Measurements from ENCODE around the gene SLC12A5. TPM values are rescaled to one million over a fixed set of nuclear protein-coding genes. Genes with fewer than 3 reads are reported as not detected.

The SLC12A5 gene
- total RNA-seq, 1 experiment from 2014 or later = 8.7 TPM

DNA sequence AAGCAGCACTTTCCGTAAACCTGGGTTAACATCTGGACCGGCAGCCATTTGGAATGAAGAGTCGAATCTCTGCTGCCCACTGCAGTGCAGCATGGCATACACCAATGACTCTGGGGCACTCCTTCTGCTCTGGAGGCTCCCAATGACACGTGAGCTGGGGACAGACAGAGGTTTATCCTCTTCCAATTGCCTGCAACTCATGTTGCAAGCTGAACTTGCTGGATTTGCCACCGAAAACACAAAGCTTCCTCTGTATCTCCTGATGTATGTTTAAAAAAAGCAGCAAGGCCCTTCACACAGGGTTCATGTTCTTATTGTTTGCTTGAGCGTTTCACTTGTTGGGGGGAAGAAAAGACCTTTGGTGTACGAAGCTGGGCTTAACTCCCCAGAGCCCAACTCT, 49.9 kb downstream of the SLC12A5 start:
- no peaks in the 10 kb centered on the region for H3K9me3 ChIP-seq (ENCODE audit: insufficient read depth, low read depth)
- peaks cover 47% of the 10 kb centered on the region for H3K79me2 ChIP-seq (ENCODE audit: low read depth)
- intact Hi-C loops (cut with micrococcal nuclease; ENCODE audit: unreplicated experiment) = no loop called here
- no peaks in the 10 kb centered on the region for H3F3A ChIP-seq (ENCODE audit: insufficient read depth, low read depth)
- H3K27me3 ChIP-seq (ENCODE audit: insufficient read depth, low read depth) = no peaks in the 10 kb centered on the region
- no peak overlapping the region for H3K4me3 ChIP-seq
- no peak overlapping the region for H3K4me2 ChIP-seq
- H3K36me3 ChIP-seq (ENCODE audit: low read depth) = peaks cover 9% of the 10 kb centered on the region; the same call in 1 of the 2 replicates
- no peak overlapping the region for H2AFZ ChIP-seq
- no TSS peak for BruUV-seq (replicated peaks)
- H3K27ac ChIP-seq = no peak overlapping the region
- peaks cover 75% of the 10 kb centered on the region for H4K20me1 ChIP-seq (ENCODE audit: insufficient read depth)
- DNase-seq = peak in 1 of 2 experiments; percentile 27
- ChIA-PET CTCF (no interaction called here), POLR2A (ENCODE audit: unreplicated experiment) (no interaction called here)
- no peaks in the 10 kb centered on the region for H3K4me1 ChIP-seq (replicated peaks; ENCODE audit: insufficient read depth)
- TF ChIP-seq, protein P1, sequence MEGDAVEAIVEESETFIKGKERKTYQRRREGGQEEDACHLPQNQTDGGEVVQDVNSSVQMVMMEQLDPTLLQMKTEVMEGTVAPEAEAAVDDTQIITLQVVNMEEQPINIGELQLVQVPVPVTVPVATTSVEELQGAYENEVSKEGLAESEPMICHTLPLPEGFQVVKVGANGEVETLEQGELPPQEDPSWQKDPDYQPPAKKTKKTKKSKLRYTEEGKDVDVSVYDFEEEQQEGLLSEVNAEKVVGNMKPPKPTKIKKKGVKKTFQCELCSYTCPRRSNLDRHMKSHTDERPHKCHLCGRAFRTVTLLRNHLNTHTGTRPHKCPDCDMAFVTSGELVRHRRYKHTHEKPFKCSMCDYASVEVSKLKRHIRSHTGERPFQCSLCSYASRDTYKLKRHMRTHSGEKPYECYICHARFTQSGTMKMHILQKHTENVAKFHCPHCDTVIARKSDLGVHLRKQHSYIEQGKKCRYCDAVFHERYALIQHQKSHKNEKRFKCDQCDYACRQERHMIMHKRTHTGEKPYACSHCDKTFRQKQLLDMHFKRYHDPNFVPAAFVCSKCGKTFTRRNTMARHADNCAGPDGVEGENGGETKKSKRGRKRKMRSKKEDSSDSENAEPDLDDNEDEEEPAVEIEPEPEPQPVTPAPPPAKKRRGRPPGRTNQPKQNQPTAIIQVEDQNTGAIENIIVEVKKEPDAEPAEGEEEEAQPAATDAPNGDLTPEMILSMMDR (conservative IDR thresholded peaks at IDR 0.05) = no peak
- TF ChIP-seq EZH2 (IDR thresholded peaks at IDR 0.05; ENCODE audit: low read depth) = no peak
- H3K9me2 ChIP-seq (ENCODE audit: insufficient read depth) = no peaks in the 10 kb centered on the region

DNA sequence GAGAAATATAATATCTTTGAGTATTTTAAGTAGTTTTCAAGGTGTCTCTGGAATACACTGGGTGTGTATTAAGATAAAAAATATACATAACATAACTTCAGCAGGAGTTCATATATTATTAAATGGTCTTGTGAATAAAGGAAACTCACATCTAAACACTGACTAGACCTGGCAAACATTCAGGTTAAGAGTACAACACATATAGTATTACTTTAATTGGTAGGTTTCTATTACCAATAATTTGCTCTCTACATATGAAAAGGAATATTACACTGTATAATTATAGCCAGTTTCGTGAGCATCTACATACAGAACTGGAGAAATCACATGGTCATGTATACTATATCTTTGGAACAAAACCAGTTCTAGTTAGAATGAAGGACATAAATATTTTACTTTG, 52.1 kb downstream of the SLC12A5 start:
- POLR2A ChIA-PET (ENCODE audit: unreplicated experiment) = no interaction called here
- H3K9me2 ChIP-seq (ENCODE audit: insufficient read depth) = no peaks in the 10 kb centered on the region
- peaks cover 15% of the 10 kb centered on the region for H3K4me1 ChIP-seq (replicated peaks; ENCODE audit: insufficient read depth)
- intact Hi-C loops (cut with micrococcal nuclease; ENCODE audit: unreplicated experiment) = loop anchor here (10.0 kb wide), 1 partner anchor 286 kb away; the partner anchor contains the start of genes DNTTIP1 and WFDC3
- H3K27ac ChIP-seq = no peak overlapping the region
- peaks cover 85% of the 10 kb centered on the region for H4K20me1 ChIP-seq (ENCODE audit: insufficient read depth)
- no peaks in the 10 kb centered on the region for H3K9me3 ChIP-seq (ENCODE audit: insufficient read depth, low read depth)
- no peak overlapping the region for H3K4me3 ChIP-seq
- H3K27me3 ChIP-seq (ENCODE audit: insufficient read depth, low read depth) = no peaks in the 10 kb centered on the region
- peaks cover 69% of the 10 kb centered on the region for H3K79me2 ChIP-seq (ENCODE audit: low read depth)
- peaks cover 9% of the 10 kb centered on the region; the same call in 1 of the 2 replicates for H3K36me3 ChIP-seq (ENCODE audit: low read depth)
- peak in 1 of 2 experiments; percentile 28 for DNase-seq
- H3F3A ChIP-seq (ENCODE audit: insufficient read depth, low read depth) = no peaks in the 10 kb centered on the region
- H2AFZ ChIP-seq = no peak overlapping the region
- CTCF ChIA-PET = no interaction called here
- BruUV-seq (replicated peaks) = no TSS peak
- TF ChIP-seq, protein P1 (conservative IDR thresholded peaks at IDR 0.05) = no peak
- no peak for TF ChIP-seq EZH2 (IDR thresholded peaks at IDR 0.05; ENCODE audit: low read depth)
- H3K4me2 ChIP-seq = no peak overlapping the region

DNA sequence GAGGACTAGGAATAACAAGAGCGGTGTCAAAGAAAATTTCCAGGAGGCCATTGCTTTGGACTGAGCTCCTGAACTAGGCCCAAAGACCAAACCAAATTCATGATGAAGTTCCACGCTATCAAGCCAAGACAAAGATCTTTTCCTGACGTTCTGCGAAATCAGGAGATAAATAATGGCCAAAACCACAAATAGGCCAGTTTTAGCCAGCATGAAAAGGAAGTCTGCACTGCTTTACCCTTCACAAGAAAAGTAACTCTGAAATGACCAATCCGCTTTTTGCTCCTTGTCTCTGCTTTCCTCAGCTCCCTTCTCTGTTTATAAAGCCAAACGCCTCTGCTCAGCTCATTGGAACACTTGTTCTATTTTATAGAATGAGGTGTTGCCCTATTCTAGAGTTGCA, 54.1 kb downstream of the SLC12A5 start:
- BruUV-seq (replicated peaks) = no TSS peak
- POLR2A ChIA-PET (ENCODE audit: unreplicated experiment) = no interaction called here
- Histone ChIP-seq H4K20me1 (ENCODE audit: insufficient read depth) (peaks cover 95% of the 10 kb centered on the region), H2AFZ (no peak overlapping the region), H3K36me3 (ENCODE audit: low read depth) (peaks cover 9% of the 10 kb centered on the region; the same call in 1 of the 2 replicates), H3K4me2 (no peak overlapping the region), H3K27me3 (ENCODE audit: insufficient read depth, low read depth) (no peaks in the 10 kb centered on the region), H3K4me1 (replicated peaks; ENCODE audit: insufficient read depth) (peaks cover 30% of the 10 kb centered on the region), H3K9me3 (ENCODE audit: insufficient read depth, low read depth) (no peaks in the 10 kb centered on the region), H3K27ac (no peak overlapping the region), H3K79me2 (ENCODE audit: low read depth) (peaks cover 89% of the 10 kb centered on the region), H3K4me3 (no peak overlapping the region), H3K9me2 (ENCODE audit: insufficient read depth) (no peaks in the 10 kb centered on the region), H3F3A (ENCODE audit: insufficient read depth, low read depth) (peaks cover 2% of the 10 kb centered on the region; the same call in 1 of the 2 replicates)
- no peak for DNase-seq
- CTCF ChIA-PET = no interaction called here
- TF ChIP-seq, protein P1 (conservative IDR thresholded peaks at IDR 0.05) = no peak
- TF ChIP-seq EZH2 (IDR thresholded peaks at IDR 0.05; ENCODE audit: low read depth) = no peak
- intact Hi-C loops (cut with micrococcal nuclease; ENCODE audit: unreplicated experiment) = loop anchor here (10.0 kb wide), 1 partner anchor 288 kb away; the partner anchor contains the start of genes DNTTIP1 and WFDC3
